Retinal pigment epithelial cell (primary cell): ENCODE results near the gene ATP5MC2.

Source experiments
- DNase-seq: peaks from one replicate; pipeline ENCODE4 v3.0.0-alpha.2; 2010; ENCODE audit warnings: low read depth
- H3K4me3 ChIP-seq: 2 replicates; pipeline ENCODE4 v1.5.1; 2011; ENCODE audit warnings: mild to moderate bottlenecking, low read length, control low read depth, moderate library complexity
- TF ChIP-seq, protein P1 (sequence below): conservative IDR thresholded peaks from 2 replicates; pipeline ENCODE4 v1.5.1; 2011; ENCODE audit warnings: low read depth, low read length, control low read depth, inconsistent platforms

The ATP5MC2 gene

DNA sequence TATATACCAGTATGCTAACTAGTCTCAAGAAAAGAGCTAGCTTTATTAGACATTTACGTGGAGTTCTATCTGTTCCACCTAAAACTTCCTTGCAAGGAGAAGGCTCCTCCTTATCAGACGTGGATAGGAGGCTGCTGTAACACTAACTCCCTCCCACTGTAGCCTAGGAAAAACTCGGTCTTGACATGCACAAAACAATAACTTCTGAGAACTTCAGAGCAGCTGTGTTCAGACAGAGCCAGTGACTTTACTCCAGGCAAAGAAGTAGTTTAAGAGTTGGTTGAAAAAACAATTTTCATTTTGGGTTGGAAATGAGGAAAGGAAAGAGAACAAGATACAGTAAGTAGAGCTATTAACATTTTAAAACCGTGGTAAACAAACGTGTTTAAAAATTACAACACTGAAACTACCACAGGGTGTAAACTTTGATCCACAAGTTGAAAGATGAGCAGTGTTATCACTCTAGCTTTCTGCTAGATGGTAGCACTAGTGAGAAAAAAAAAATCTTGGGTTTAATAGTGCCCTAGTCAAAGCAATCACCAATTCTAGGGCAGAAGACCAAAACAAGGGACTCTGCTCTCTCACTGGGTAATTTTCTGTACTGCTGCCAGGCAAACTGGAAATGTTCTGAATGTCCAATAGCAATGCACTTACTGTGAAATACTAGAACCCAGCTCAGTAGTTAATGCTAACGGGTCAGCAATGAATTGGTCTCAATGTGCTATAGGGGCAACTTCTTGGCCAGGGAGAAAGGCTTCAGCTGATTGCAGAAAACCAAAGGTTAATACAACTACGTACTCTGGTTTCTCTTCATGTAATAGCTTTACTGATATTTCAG, 52.1 kb downstream of the ATP5MC2 start:
- peak overlapping the region; percentile 95 for H3K4me3 ChIP-seq
- TF ChIP-seq, protein P1, sequence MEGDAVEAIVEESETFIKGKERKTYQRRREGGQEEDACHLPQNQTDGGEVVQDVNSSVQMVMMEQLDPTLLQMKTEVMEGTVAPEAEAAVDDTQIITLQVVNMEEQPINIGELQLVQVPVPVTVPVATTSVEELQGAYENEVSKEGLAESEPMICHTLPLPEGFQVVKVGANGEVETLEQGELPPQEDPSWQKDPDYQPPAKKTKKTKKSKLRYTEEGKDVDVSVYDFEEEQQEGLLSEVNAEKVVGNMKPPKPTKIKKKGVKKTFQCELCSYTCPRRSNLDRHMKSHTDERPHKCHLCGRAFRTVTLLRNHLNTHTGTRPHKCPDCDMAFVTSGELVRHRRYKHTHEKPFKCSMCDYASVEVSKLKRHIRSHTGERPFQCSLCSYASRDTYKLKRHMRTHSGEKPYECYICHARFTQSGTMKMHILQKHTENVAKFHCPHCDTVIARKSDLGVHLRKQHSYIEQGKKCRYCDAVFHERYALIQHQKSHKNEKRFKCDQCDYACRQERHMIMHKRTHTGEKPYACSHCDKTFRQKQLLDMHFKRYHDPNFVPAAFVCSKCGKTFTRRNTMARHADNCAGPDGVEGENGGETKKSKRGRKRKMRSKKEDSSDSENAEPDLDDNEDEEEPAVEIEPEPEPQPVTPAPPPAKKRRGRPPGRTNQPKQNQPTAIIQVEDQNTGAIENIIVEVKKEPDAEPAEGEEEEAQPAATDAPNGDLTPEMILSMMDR, result no peak
- DNase-seq, result no peak

DNA sequence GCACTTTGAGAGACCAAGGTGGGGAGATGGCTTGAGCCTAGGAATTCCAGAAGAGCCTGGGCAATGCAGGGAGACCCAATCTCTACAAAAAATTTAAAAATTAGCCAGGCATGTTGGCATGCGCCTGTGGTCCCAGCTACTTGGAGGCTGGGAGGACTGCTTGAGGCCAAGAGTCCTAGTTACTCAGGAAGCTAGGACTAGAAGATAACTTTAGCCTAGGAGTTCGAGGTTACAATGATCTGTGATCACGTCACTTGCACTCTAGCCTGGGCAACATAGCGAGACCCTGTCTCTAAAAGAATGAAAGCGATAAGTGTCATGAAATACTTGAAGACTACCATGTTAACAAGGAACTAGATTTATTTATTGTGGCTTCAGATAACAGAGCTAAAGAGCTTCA, 53.2 kb downstream of the ATP5MC2 start:
- TF ChIP-seq, protein P1, result no peak
- H3K4me3 ChIP-seq, result no peak overlapping the region
- no peak for DNase-seq

DNA sequence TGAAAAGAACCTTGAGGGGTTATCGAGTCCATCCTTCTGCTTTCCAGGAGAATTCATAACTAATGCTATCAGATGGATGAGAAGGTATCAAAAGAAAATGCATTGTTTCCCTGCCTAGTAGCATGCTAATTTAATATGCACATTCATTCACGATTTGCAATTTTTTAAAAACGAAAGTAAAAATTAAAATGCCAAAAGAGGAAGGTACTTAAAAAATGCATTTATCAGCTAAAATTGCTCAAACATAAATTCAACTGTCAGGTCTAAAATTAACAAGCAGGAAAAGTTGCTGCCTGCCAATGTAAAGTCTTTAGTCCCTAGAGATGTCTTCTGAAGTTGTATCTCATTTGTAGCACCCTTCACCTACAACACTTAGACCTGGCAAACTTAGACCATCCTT, 57.6 kb downstream of the ATP5MC2 start:
- TF ChIP-seq, protein P1, result no peak
- no peak overlapping the region for H3K4me3 ChIP-seq
- no peak for DNase-seq

DNA sequence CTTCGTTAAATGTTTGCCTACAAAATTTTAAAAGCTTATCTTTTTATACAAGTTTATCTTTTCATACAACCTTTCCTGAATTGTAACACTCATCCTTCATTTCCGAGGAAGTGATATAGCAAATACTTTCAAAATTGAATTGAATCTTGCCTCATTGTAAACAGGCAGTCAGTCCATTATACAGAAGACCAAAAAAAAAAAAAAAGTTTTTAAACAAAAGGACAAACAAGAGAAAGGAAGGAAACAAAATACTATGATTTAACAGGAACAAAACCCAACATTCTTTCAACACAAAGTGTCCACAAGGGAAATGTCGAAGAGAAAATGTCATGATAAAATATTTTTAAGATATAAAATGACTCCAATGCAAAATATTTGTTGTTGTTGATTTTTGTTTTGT, 58.2 kb downstream of the ATP5MC2 start:
- DNase-seq, result no peak
- H3K4me3 ChIP-seq, result no peak overlapping the region
- TF ChIP-seq, protein P1, result no peak

DNA sequence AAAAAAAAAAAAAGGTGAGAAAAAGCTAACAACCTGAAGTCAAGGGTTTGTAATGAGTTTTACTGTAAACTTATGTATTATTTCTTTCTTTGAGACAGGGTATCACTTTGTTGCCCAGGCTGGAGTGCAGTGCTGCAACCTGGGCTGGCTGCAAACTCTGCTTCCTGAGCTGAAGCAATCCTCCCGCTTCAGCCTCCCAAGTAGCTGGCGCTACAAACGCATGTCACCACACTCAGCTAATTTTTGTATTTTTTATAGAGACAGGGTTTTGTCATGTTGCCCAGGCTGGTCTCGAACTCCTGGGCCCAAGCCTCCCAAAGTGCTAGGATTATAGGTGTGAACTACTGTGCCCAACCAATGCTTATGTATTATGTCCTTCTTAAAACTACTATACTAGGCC, 58.9 kb downstream of the ATP5MC2 start:
- no peak overlapping the region for H3K4me3 ChIP-seq
- DNase-seq, result no peak
- TF ChIP-seq, protein P1, result no peak
